HEK293 (cell line): ENCODE results near the gene JAKMIP1.

Experiments used
- GLIS1 ChIP-seq: fragments of 450-650 bp; formaldehyde crosslinking; IDR thresholded peaks from 2 replicates; pipeline ENCODE4 v1.5.1; 2016; ENCODE audit warnings: missing biosample characterization, missing genetic modification characterization
- SALL2 ChIP-seq: fragments of 450-650 bp; formaldehyde crosslinking; IDR thresholded peaks from 2 replicates; pipeline ENCODE4 v1.5.0; 2017; ENCODE audit warnings: missing biosample characterization, mild to moderate bottlenecking, missing genetic modification characterization, borderline replicate concordance
- SP2 ChIP-seq: fragments of 450-650 bp; formaldehyde crosslinking; IDR thresholded peaks from 2 replicates; pipeline ENCODE4 v1.5.1; 2016; ENCODE audit warnings: missing biosample characterization, missing genetic modification characterization
- ZBTB21 ChIP-seq: fragments of 450-650 bp; formaldehyde crosslinking; IDR thresholded peaks from 2 replicates; pipeline ENCODE4 v1.5.1; 2017; ENCODE audit warnings: missing biosample characterization, missing genetic modification characterization
- ZNF157 ChIP-seq: fragments of 450-650 bp; formaldehyde crosslinking; IDR thresholded peaks from 2 replicates; pipeline ENCODE4 v1.5.1; 2016; ENCODE audit warnings: missing biosample characterization, missing genetic modification characterization
- ZNF184 ChIP-seq: fragments of 450-650 bp; IDR thresholded peaks from 2 replicates; pipeline ENCODE4 v1.5.1; 2018; ENCODE audit warnings: missing biosample characterization, mild to moderate bottlenecking, missing genetic modification characterization
- ZNF274 ChIP-seq, 2 experiments: fragments of 200-500 bp in 1 of 2; fragments of 450-650 bp in 1 of 2; sonication (Bioruptor generic) in 1 of 2; formaldehyde crosslinking in 1 of 2; IDR thresholded peaks; 2 replicates each; pipeline versions ENCODE4 v1.5.1 to v1.6.1; 2014 to 2016; ENCODE audit warnings: borderline replicate concordance in 1 of 2, inconsistent platforms in 1 of 2, low read length in 1 of 2, missing biosample characterization in 1 of 2, missing genetic modification characterization in 1 of 2
- ZNF48 ChIP-seq: fragments of 450-650 bp; formaldehyde crosslinking; IDR thresholded peaks from 2 replicates; pipeline ENCODE4 v1.5.1; 2016; ENCODE audit warnings: missing biosample characterization, missing genetic modification characterization
- ZNF654 ChIP-seq: fragments of 450-650 bp; formaldehyde crosslinking; IDR thresholded peaks from 2 replicates; pipeline ENCODE4 v1.5.1; 2016; ENCODE audit warnings: low read depth, missing biosample characterization, missing genetic modification characterization
- TF ChIP-seq, protein P1 (sequence below): fragments of 450-650 bp; formaldehyde crosslinking; IDR thresholded peaks from 2 replicates; pipeline ENCODE4 v1.5.1; 2016; ENCODE audit warnings: missing biosample characterization, missing genetic modification characterization
- TF ChIP-seq, protein P2 (sequence below): fragments of 450-650 bp; formaldehyde crosslinking; IDR thresholded peaks from 2 replicates; pipeline ENCODE4 v1.5.1; 2016; ENCODE audit warnings: missing biosample characterization, missing genetic modification characterization
- TF ChIP-seq, protein P3 (sequence below): fragments of 450-650 bp; formaldehyde crosslinking; IDR thresholded peaks from 2 replicates; pipeline ENCODE4 v1.5.1; 2016; ENCODE audit warnings: missing biosample characterization, missing genetic modification characterization
- TF ChIP-seq, protein P4 (sequence below): fragments of 450-650 bp; formaldehyde crosslinking; IDR thresholded peaks from 2 replicates; pipeline ENCODE4 v1.5.1; 2016; ENCODE audit warnings: missing biosample characterization, missing genetic modification characterization, borderline replicate concordance

DNA sequence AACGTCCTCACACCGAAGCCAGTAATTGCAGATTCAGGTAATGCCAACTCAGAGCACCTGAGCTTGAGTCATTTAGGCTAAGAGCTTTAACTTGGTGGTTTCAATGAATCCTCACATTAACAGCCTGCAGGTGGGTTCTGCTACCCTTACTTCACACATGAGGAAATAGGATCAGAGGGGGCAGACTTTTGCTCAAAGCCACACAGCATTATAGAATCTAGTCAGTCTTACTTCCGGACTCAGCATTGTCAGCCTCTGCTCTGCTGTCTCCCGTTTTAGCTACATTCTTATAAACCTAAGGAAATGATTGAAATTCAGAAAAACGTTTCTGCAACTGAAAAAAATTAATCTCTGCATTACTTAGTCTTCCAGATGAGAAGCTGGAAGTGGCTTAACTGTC is 188.1 kb downstream of the JAKMIP1 start:
- TF ChIP-seq SP2 (tag by site-specific recombination) (no peak), ZNF184 (tag by site-specific recombination) (no peak), ZNF274 (IDR thresholded peaks at IDR 0.05; ENCODE audit: low read length) (no peak), ZNF274 (tag by site-specific recombination; IDR thresholded peaks at IDR 0.05; ENCODE audit: borderline replicate concordance) (no peak), GLIS1 (tag by site-specific recombination) (no peak), ZNF157 (tag by site-specific recombination) (no peak), ZNF654 (tag by site-specific recombination) (no peak), SALL2 (tag by site-specific recombination) (no peak), ZBTB21 (tag by site-specific recombination) (no peak), ZNF48 (tag by site-specific recombination) (no peak)
- TF ChIP-seq, protein P1, sequence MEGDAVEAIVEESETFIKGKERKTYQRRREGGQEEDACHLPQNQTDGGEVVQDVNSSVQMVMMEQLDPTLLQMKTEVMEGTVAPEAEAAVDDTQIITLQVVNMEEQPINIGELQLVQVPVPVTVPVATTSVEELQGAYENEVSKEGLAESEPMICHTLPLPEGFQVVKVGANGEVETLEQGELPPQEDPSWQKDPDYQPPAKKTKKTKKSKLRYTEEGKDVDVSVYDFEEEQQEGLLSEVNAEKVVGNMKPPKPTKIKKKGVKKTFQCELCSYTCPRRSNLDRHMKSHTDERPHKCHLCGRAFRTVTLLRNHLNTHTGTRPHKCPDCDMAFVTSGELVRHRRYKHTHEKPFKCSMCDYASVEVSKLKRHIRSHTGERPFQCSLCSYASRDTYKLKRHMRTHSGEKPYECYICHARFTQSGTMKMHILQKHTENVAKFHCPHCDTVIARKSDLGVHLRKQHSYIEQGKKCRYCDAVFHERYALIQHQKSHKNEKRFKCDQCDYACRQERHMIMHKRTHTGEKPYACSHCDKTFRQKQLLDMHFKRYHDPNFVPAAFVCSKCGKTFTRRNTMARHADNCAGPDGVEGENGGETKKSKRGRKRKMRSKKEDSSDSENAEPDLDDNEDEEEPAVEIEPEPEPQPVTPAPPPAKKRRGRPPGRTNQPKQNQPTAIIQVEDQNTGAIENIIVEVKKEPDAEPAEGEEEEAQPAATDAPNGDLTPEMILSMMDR (tag by site-specific recombination) = no peak
- TF ChIP-seq, protein P2, sequence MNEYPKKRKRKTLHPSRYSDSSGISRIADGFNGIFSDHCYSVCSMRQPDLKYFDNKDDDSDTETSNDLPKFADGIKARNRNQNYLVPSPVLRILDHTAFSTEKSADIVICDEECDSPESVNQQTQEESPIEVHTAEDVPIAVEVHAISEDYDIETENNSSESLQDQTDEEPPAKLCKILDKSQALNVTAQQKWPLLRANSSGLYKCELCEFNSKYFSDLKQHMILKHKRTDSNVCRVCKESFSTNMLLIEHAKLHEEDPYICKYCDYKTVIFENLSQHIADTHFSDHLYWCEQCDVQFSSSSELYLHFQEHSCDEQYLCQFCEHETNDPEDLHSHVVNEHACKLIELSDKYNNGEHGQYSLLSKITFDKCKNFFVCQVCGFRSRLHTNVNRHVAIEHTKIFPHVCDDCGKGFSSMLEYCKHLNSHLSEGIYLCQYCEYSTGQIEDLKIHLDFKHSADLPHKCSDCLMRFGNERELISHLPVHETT (tag by site-specific recombination) = no peak
- TF ChIP-seq, protein P3, sequence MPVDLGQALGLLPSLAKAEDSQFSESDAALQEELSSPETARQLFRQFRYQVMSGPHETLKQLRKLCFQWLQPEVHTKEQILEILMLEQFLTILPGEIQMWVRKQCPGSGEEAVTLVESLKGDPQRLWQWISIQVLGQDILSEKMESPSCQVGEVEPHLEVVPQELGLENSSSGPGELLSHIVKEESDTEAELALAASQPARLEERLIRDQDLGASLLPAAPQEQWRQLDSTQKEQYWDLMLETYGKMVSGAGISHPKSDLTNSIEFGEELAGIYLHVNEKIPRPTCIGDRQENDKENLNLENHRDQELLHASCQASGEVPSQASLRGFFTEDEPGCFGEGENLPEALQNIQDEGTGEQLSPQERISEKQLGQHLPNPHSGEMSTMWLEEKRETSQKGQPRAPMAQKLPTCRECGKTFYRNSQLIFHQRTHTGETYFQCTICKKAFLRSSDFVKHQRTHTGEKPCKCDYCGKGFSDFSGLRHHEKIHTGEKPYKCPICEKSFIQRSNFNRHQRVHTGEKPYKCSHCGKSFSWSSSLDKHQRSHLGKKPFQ (tag by site-specific recombination) = no peak
- TF ChIP-seq, protein P4, sequence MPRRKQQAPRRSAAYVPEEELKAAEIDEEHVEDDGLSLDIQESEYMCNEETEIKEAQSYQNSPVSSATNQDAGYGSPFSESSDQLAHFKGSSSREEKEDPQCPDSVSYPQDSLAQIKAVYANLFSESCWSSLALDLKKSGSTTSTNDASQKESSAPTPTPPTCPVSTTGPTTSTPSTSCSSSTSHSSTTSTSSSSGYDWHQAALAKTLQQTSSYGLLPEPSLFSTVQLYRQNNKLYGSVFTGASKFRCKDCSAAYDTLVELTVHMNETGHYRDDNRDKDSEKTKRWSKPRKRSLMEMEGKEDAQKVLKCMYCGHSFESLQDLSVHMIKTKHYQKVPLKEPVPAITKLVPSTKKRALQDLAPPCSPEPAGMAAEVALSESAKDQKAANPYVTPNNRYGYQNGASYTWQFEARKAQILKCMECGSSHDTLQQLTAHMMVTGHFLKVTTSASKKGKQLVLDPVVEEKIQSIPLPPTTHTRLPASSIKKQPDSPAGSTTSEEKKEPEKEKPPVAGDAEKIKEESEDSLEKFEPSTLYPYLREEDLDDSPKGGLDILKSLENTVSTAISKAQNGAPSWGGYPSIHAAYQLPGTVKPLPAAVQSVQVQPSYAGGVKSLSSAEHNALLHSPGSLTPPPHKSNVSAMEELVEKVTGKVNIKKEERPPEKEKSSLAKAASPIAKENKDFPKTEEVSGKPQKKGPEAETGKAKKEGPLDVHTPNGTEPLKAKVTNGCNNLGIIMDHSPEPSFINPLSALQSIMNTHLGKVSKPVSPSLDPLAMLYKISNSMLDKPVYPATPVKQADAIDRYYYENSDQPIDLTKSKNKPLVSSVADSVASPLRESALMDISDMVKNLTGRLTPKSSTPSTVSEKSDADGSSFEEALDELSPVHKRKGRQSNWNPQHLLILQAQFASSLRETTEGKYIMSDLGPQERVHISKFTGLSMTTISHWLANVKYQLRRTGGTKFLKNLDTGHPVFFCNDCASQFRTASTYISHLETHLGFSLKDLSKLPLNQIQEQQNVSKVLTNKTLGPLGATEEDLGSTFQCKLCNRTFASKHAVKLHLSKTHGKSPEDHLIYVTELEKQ (tag by site-specific recombination) = no peak
